DOHH2 (cell line): ENCODE results near the gene TBX3.

Experiments used
- EZH2phosphoT487 ChIP-seq: fragments of 200-600 bp; sonication (generic); IDR thresholded peaks from 2 replicates; pipeline ENCODE4 v1.6.1; 2017; ENCODE audit warnings: borderline replicate concordance, mild to moderate bottlenecking, antibody characterized with exemption, low read length, moderate library complexity, mixed read lengths
- TF ChIP-seq, protein P1 (sequence below): fragments of 200-600 bp; sonication (generic); IDR thresholded peaks from one replicate; pipeline ENCODE4 v1.5.1; 2014; ENCODE audit warnings: antibody characterized with exemption, mild to moderate bottlenecking, low read depth, low read length; ENCODE audit not compliant: poor library complexity, severe bottlenecking

DNA sequence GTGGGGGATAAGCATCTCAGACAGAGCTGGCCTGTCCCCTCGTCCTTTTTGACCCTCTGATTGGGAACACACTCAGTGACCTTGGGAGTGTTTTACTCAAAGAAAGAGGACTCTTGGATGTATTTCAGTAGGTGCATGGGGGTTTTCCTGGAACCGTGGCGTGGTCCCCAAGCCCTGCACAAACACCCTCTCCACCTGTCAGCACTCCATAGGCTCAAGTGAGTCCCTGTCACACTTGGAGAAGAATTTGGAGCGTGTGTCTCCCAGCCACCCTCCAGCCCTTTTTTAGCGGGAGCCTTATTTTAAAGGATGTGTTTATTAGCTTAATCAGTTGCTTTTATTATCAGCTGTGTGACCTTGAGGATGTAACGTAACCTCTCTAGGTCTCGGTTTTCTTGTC is 37.3 kb upstream of the TBX3 start:
- TF ChIP-seq, protein P1, sequence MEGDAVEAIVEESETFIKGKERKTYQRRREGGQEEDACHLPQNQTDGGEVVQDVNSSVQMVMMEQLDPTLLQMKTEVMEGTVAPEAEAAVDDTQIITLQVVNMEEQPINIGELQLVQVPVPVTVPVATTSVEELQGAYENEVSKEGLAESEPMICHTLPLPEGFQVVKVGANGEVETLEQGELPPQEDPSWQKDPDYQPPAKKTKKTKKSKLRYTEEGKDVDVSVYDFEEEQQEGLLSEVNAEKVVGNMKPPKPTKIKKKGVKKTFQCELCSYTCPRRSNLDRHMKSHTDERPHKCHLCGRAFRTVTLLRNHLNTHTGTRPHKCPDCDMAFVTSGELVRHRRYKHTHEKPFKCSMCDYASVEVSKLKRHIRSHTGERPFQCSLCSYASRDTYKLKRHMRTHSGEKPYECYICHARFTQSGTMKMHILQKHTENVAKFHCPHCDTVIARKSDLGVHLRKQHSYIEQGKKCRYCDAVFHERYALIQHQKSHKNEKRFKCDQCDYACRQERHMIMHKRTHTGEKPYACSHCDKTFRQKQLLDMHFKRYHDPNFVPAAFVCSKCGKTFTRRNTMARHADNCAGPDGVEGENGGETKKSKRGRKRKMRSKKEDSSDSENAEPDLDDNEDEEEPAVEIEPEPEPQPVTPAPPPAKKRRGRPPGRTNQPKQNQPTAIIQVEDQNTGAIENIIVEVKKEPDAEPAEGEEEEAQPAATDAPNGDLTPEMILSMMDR: no peak
- no peak for TF ChIP-seq EZH2phosphoT487
